CD4-positive, alpha-beta T cell treated with Interleukin-17A for 4 hours (primary cell): ENCODE results near the gene RPN1.

Experiments used
- DNase-seq: peaks from one replicate; pipeline ENCODE4 v3.0.0-alpha.2; 2020; ENCODE audit warnings: mixed read lengths

RPN1 gene

DNA sequence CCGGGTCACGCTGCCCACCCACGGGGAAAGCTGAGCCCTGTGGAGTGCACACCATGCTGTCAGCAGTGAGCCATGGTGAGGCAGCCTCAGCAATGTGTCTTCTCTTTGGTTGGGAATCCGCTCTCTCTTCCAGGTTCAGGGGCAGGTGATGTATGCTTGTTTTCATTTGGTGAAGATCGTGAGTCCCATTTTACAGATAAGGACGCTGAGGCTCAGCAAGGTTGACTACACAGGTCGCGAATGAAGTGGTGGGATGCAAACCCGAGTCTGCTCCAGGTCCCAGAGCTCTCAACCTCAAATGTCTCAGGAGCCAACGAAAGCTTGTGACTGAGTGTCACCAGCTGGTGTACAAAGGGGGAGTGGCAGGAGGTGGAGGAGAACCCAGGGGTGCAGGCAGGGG, 74.3 kb downstream of the RPN1 start:
- no peak for DNase-seq

DNA sequence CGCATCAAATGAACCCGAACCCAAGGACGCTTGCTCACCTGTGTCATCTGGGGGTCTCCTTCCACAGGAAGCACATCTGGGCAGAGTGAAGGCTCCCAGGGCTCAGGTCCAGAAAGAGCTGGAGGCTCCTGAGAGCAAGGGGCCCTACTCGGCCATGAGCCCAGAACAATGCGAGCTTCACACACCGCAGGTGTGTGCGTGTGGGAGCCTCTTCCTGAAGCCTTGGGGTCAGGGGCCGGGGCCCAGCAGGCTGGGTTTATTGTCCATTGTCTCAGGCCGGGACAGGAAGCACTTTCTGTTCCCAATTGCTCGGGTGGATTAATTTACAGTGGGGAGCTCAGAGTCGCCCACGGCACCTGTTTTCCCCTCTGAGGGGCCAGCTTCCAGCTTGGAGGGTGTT, 74.8 kb downstream of the RPN1 start:
- no peak for DNase-seq

DNA sequence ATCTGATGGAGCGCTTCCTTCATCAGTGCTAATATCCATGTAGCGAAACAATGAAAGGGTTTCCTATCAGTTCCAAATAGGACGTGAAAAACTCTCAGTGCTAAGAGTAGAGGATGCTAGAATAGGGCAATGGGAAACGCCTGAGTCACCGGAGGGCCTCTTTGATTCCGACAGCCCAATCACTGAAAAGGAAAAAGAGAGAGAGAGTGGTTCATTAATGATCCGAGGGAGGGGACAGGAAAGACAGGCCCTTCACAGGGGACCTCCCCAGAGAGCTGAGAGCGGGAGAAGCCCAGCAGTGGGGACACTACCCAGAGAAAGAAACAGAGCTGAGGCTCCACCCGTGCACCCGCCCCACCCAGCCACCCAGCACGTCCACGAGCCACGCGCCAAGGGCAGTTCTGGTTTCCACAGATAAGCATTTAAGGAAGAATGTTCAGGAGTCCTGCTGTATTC, 76.9 kb downstream of the RPN1 start:
- no peak for DNase-seq

DNA sequence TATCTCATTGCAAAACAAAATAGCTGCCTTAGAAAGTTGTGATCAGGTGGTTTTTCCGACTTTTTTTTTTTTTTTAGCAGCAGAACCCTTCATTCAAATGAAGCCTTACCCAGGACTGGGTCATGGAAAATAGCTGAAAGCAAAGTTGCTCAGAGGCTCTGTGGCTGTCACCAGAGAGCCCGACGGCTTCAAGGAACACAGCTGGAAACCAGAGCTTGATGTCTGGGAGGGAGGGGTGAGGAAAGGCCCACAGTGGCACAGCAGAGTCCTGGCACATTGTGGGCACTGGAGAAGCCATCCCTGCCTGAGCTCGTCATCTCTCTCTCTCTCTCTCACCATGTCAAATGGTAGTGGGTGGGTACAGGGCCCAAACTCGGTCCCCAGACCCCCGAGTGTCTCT, 77.5 kb downstream of the RPN1 start:
- DNase-seq = no peak

DNA sequence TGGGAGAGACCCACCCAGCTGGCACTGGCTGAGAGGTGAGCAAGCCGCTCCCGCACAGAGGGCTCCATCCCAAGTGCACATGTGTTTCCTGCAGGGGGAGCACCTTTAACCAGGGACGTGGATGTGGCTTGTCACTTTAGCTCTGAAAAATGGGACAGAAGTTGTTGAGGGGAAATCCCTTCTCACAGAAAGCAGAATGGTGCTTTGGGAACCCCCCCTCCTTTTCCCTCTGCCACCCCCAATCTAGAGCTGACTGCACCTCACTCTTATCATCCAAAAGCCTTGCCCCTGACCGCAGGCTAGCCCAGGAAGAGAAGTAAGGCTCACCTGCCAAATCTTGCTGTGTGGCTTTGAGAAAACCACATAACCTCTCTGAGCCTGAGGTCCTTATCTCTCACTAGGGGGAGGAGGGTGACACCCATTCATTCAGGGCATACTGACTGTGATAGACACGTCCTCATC, 77.9 kb downstream of the RPN1 start:
- peak; percentile 22 for DNase-seq

DNA sequence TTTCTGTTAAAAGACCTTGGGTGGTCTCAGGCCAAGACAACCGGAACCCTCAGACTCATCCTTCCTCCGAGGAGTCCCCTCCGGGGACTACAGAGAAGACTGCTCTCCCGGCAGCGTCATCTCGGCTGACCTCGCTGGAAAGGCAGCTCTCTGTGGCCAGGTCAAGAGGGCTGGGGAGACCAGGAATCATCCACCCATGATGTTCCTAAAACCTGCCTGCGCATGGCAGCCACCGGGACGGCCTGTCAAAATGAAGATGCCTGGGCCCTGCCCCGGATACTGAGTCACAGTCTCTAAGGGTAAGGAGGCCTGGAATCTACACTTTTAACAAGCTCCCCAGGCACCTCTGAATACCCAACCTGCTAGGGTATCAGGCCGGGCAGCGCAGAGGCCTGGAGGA, 78.6 kb downstream of the RPN1 start:
- no peak for DNase-seq
